ENCODE results near the gene VEPH1.

Gene VEPH1

GRCh38 chr3:157248590-157249422, 254.4 kb downstream of the VEPH1 start:
- H3K4me1 ChIP-seq (ENCODE audit: insufficient read depth, low read length): no peaks in the 10 kb centered on the region
- ATAC-seq (ENCODE audit: insufficient read depth, low read depth) (no peak), DNase-seq (no peak)
- H3K4me3 ChIP-seq (ENCODE audit: low read depth in 1 of 2, low read length in 2 of 2): no peak overlapping the region
- no peak overlapping the region for H3K27ac ChIP-seq (ENCODE audit: low read length)
- H3K36me3 ChIP-seq (ENCODE audit: insufficient read depth, low read length): no peaks in the 10 kb centered on the region
- H3K9ac ChIP-seq (ENCODE audit: low read depth, low read length): no peak overlapping the region
- H3K27me3 ChIP-seq (ENCODE audit: insufficient read depth, low read length, poor library complexity): peaks cover 2% of the 10 kb centered on the region
- TF ChIP-seq EZH2 (IDR thresholded peaks at IDR 0.05; ENCODE audit: borderline replicate concordance, low read depth, low read length, severe bottlenecking) (no peak), CTCF (IDR thresholded peaks at IDR 0.05; ENCODE audit: borderline replicate concordance, extremely low read depth, low read length, poor library complexity, severe bottlenecking) (no peak)
- H4K20me1 ChIP-seq (ENCODE audit: insufficient read depth, low read length): no peaks in the 10 kb centered on the region
- no peak overlapping the region for H2AFZ ChIP-seq (ENCODE audit: low read depth, low read length)
- no peaks in the 10 kb centered on the region for H3K9me3 ChIP-seq (ENCODE audit: insufficient read depth, low read length, severe bottlenecking)
- no peak overlapping the region for H3K4me2 ChIP-seq (ENCODE audit: insufficient read depth, low read length)
- H3K79me2 ChIP-seq (ENCODE audit: insufficient read depth, low read length): no peaks in the 10 kb centered on the region

- no peak overlapping the region for H2AFZ ChIP-seq (ENCODE audit: low read depth, low read length)
- H3K79me2 ChIP-seq (ENCODE audit: insufficient read depth, low read length): no peaks in the 10 kb centered on the region
- no peak overlapping the region for H3K27ac ChIP-seq (ENCODE audit: low read length)
- H3K4me3 ChIP-seq (ENCODE audit: low read depth in 1 of 2, low read length in 2 of 2): no peak overlapping the region
- DNase-seq (no peak), ATAC-seq (ENCODE audit: insufficient read depth, low read depth) (no peak)
- H3K36me3 ChIP-seq (ENCODE audit: insufficient read depth, low read length): no peaks in the 10 kb centered on the region
- no peaks in the 10 kb centered on the region for H4K20me1 ChIP-seq (ENCODE audit: insufficient read depth, low read length)
- H3K4me2 ChIP-seq (ENCODE audit: insufficient read depth, low read length): no peak overlapping the region
- TF ChIP-seq CTCF (IDR thresholded peaks at IDR 0.05; ENCODE audit: borderline replicate concordance, extremely low read depth, low read length, poor library complexity, severe bottlenecking): no peak
- no peak for TF ChIP-seq EZH2 (IDR thresholded peaks at IDR 0.05; ENCODE audit: borderline replicate concordance, low read depth, low read length, severe bottlenecking)
- H3K9me3 ChIP-seq (ENCODE audit: insufficient read depth, low read length, severe bottlenecking): no peaks in the 10 kb centered on the region
- peaks cover 2% of the 10 kb centered on the region for H3K27me3 ChIP-seq (ENCODE audit: insufficient read depth, low read length, poor library complexity)
- H3K9ac ChIP-seq (ENCODE audit: low read depth, low read length): no peak overlapping the region
- H3K4me1 ChIP-seq (ENCODE audit: insufficient read depth, low read length): no peaks in the 10 kb centered on the region
Measured at GRCh38 chr3:157247391-157247790, 255.8 kb downstream of the VEPH1 start.

GRCh38 chr3:157242836-157243235, 260.4 kb downstream of the VEPH1 start:
- TF ChIP-seq CTCF (IDR thresholded peaks at IDR 0.05; ENCODE audit: borderline replicate concordance, extremely low read depth, low read length, poor library complexity, severe bottlenecking): no peak
- no peak for TF ChIP-seq EZH2 (IDR thresholded peaks at IDR 0.05; ENCODE audit: borderline replicate concordance, low read depth, low read length, severe bottlenecking)
- Histone ChIP-seq H3K27me3 (ENCODE audit: insufficient read depth, low read length, poor library complexity) (peaks cover 2% of the 10 kb centered on the region), H3K79me2 (ENCODE audit: insufficient read depth, low read length) (no peaks in the 10 kb centered on the region), H3K9ac (ENCODE audit: low read depth, low read length) (no peak overlapping the region), H3K4me3 (ENCODE audit: low read depth in 1 of 2, low read length in 2 of 2) (no peak overlapping the region), H3K4me2 (ENCODE audit: insufficient read depth, low read length) (no peak overlapping the region), H3K4me1 (ENCODE audit: insufficient read depth, low read length) (no peaks in the 10 kb centered on the region), H4K20me1 (ENCODE audit: insufficient read depth, low read length) (no peaks in the 10 kb centered on the region), H3K36me3 (ENCODE audit: insufficient read depth, low read length) (no peaks in the 10 kb centered on the region), H3K27ac (ENCODE audit: low read length) (no peak overlapping the region), H3K9me3 (ENCODE audit: insufficient read depth, low read length, severe bottlenecking) (no peaks in the 10 kb centered on the region), H2AFZ (ENCODE audit: low read depth, low read length) (no peak overlapping the region)
- ATAC-seq (ENCODE audit: insufficient read depth, low read depth) (no peak), DNase-seq (no peak)

Measured in DND-41 (cell line).